Breast epithelium (tissue), 4 donors: Measurements from ENCODE around the gene TIGD1. TPM values are rescaled to one million over a fixed set of nuclear protein-coding genes. Genes with fewer than 3 reads are reported as not detected.

ENCODE experiments used
- DNase-seq, 2 donors: peaks; one replicate each; pipeline ENCODE4 v3.0.0-alpha.2; 2019; ENCODE audit warnings: low spot score in 2 of 2
- H3K27ac ChIP-seq, 2 donors: fragments of 200-600 bp; sonication (generic) in 1 of 2; one replicate each; pipeline ENCODE4 v1.5.1; 2016 to 2019; ENCODE audit warnings: mild to moderate bottlenecking in 1 of 2
- H3K27me3 ChIP-seq, 2 donors: fragments of 200-600 bp; sonication (generic) in 1 of 2; one replicate each; pipeline versions ENCODE4 v1.5.1 to v1.6.0; 2017 to 2019; ENCODE audit warnings: control low read depth in 1 of 2, mild to moderate bottlenecking in 1 of 2
- H3K36me3 ChIP-seq: fragments of 200-600 bp; one replicate; pipeline ENCODE4 v1.5.1; 2019
- H3K4me1 ChIP-seq, 2 donors: fragments of 200-600 bp; sonication (generic); one replicate each; pipeline ENCODE4 v1.5.1; 2016 to 2019; ENCODE audit warnings: control low read depth in 1 of 2
- H3K4me3 ChIP-seq, 3 donors: fragments of 200-600 bp; sonication (generic); 1 replicate in 2 of 3; 2 replicates in 1 of 3; pipeline ENCODE4 v1.5.1; 2016 to 2019; ENCODE audit warnings: mild to moderate bottlenecking in 3 of 3, moderate library complexity in 2 of 3
- H3K9me3 ChIP-seq, 2 donors: fragments of 200-600 bp; sonication (generic) in 1 of 2; one replicate each; pipeline ENCODE4 v1.5.1; 2016 to 2019; ENCODE audit warnings: control low read depth in 1 of 2
- CTCF ChIP-seq, 3 donors: fragments of 450-650 bp; IDR thresholded peaks; one replicate each; pipeline ENCODE4 v1.5.1; 2016 to 2017; ENCODE audit warnings: antibody characterized with exemption in 3 of 3, mild to moderate bottlenecking in 3 of 3, moderate library complexity in 3 of 3
- POLR2A ChIP-seq: fragments of 450-650 bp; IDR thresholded peaks from one replicate; pipeline ENCODE4 v1.6.1; 2016; ENCODE audit warnings: antibody characterized with exemption, mild to moderate bottlenecking, moderate library complexity
- POLR2AphosphoS5 ChIP-seq, 3 donors: sonication (generic); formaldehyde crosslinking; IDR thresholded peaks; one replicate each; pipeline ENCODE4 v1.6.1; 2017; ENCODE audit warnings: antibody characterized with exemption in 3 of 3
- intact Hi-C: fragments of 100-400 bp; cut with DNase I; formaldehyde crosslinking; loops from one replicate; pipeline ENCODE4 v1.15.1; 2023; ENCODE audit warnings: low total_unique reads
- total RNA-seq, 3 donors: library from RNA; depleted of rRNA; stranded (reverse); fragments of >200 nt; gene quantifications; one replicate each; pipeline ENCODE4 v1.1.0, GENCODE V29; 2016

The TIGD1 gene
- total RNA-seq, 3 donors from 2014 or later: 2.9 to 5.6 (median 5.0) TPM

- H3K4me3 ChIP-seq: no peak overlapping the region
- no peaks in the 10 kb centered on the region for H3K27me3 ChIP-seq
- DNase-seq: no peak
- no peaks in the 10 kb centered on the region for H3K4me1 ChIP-seq
- intact Hi-C loops: no loop called here
- H3K9me3 ChIP-seq: no peaks in the 10 kb centered on the region
- peak overlapping the region; percentile 66 to 74 for H3K27ac ChIP-seq
- no peak for TF ChIP-seq CTCF (IDR thresholded peaks at IDR 0.05)
- no peak for TF ChIP-seq POLR2A
- no peak for TF ChIP-seq POLR2AphosphoS5 (IDR thresholded peaks at IDR 0.05)
- no peaks in the 10 kb centered on the region for H3K36me3 ChIP-seq
These were observed 42.5 kb upstream of the TIGD1 start for GRCh38 chr2:232592772-232593395.

GRCh38 chr2:232588680-232589585 lies 38.6 kb upstream of the TIGD1 start:
- Histone ChIP-seq H3K36me3 (no peaks in the 10 kb centered on the region), H3K27me3 (no peaks in the 10 kb centered on the region), H3K4me3 (no peak overlapping the region), H3K4me1 (no peaks in the 10 kb centered on the region), H3K27ac (peak overlapping the region; percentile 14 to 25), H3K9me3 (no peaks in the 10 kb centered on the region)
- intact Hi-C loops: no loop called here
- DNase-seq: peak in 1 of 2 donors; percentile 67
- TF ChIP-seq CTCF (IDR thresholded peaks at IDR 0.05) (no peak), POLR2A (no peak), POLR2AphosphoS5 (IDR thresholded peaks at IDR 0.05) (no peak)

GRCh38 chr2:232588031-232588430 lies 37.7 kb upstream of the TIGD1 start:
- TF ChIP-seq CTCF (IDR thresholded peaks at IDR 0.05): no peak
- TF ChIP-seq POLR2A: no peak
- TF ChIP-seq POLR2AphosphoS5 (IDR thresholded peaks at IDR 0.05): no peak
- Histone ChIP-seq H3K9me3 (no peaks in the 10 kb centered on the region), H3K27ac (peak overlapping the region in 1 of 2 donors; percentile 25), H3K4me1 (no peaks in the 10 kb centered on the region), H3K4me3 (no peak overlapping the region), H3K36me3 (no peaks in the 10 kb centered on the region), H3K27me3 (no peaks in the 10 kb centered on the region)
- DNase-seq: no peak
- intact Hi-C loops: no loop called here

GRCh38 chr2:232587512-232587911 lies 37.2 kb upstream of the TIGD1 start:
- H3K4me1 ChIP-seq: no peaks in the 10 kb centered on the region
- H3K36me3 ChIP-seq: no peaks in the 10 kb centered on the region
- no peaks in the 10 kb centered on the region for H3K27me3 ChIP-seq
- no peak for DNase-seq
- no peaks in the 10 kb centered on the region for H3K9me3 ChIP-seq
- no peak overlapping the region for H3K4me3 ChIP-seq
- no peak for TF ChIP-seq POLR2AphosphoS5 (IDR thresholded peaks at IDR 0.05)
- no peak for TF ChIP-seq POLR2A
- TF ChIP-seq CTCF (IDR thresholded peaks at IDR 0.05): no peak
- intact Hi-C loops: no loop called here
- no peak overlapping the region for H3K27ac ChIP-seq

DNA sequence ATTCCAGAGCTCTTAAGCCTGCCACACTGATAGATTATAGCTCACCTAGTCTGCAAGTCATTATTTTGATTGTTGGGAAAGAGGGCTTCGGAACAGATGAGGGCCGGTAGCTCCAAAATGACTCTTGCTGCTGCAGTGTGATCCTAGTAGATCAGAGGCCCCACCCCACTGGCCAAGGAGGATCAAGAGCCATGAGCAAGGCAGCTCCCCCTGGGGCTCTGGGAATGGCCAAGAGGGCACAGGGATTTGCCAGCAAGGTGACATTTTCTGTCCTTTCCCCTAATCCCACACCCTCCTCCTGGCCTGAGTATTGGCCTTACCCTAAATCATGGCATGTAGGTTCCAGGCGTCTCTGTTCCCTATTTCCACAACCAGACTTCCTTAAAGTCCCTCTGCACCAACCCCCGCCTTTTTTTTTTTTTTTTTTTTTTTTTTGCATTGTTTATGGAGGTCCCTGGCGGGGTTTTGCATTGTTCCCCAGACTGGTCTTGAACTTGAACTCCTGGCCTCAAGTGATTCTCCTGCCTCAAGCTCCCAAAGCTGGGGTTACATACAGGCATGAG lies 36.7 kb upstream of the TIGD1 start:
- Histone ChIP-seq H3K27ac (no peak overlapping the region), H3K4me3 (no peak overlapping the region), H3K4me1 (no peaks in the 10 kb centered on the region), H3K36me3 (no peaks in the 10 kb centered on the region), H3K9me3 (no peaks in the 10 kb centered on the region), H3K27me3 (no peaks in the 10 kb centered on the region)
- intact Hi-C loops: no loop called here
- no peak for DNase-seq
- TF ChIP-seq CTCF (IDR thresholded peaks at IDR 0.05) (no peak), POLR2AphosphoS5 (IDR thresholded peaks at IDR 0.05) (no peak), POLR2A (no peak)
